Transverse colon (tissue), 4 donors: Measurements from ENCODE around the gene DENND2D.

Experiments
- CTCF ChIP-seq, 5 experiments: fragments of 200-600 bp in 3 of 5; fragments of 450-650 bp in 2 of 5; sonication (generic) in 3 of 5; IDR thresholded peaks; 1 replicate in 2 of 5; 2 replicates in 3 of 5; pipeline ENCODE4 v1.5.1; 2016 to 2017; ENCODE audit warnings: antibody characterized with exemption in 5 of 5, inconsistent platforms in 3 of 5, mild to moderate bottlenecking in 2 of 5, moderate library complexity in 1 of 5
- EP300 ChIP-seq: sonication (generic); formaldehyde crosslinking; IDR thresholded peaks from one replicate; pipeline ENCODE4 v1.6.1; 2017; ENCODE audit warnings: antibody characterized with exemption, low read depth
- POLR2A ChIP-seq: fragments of 450-650 bp; IDR thresholded peaks from one replicate; pipeline ENCODE4 v1.6.1; 2016; ENCODE audit warnings: antibody characterized with exemption, mild to moderate bottlenecking, moderate library complexity
- POLR2AphosphoS5 ChIP-seq, 3 donors: sonication (generic); formaldehyde crosslinking; IDR thresholded peaks; one replicate each; pipeline ENCODE4 v1.6.1; 2016; ENCODE audit warnings: antibody characterized with exemption in 3 of 3

- TF ChIP-seq CTCF (IDR thresholded peaks at IDR 0.05), result no peak
- TF ChIP-seq EP300, result no peak
- TF ChIP-seq POLR2AphosphoS5 (IDR thresholded peaks at IDR 0.05), result no peak
- no peak for TF ChIP-seq POLR2A
Measured at GRCh38 chr1:111214074-111214801, 13.8 kb upstream of the DENND2D start.
